Lower lobe of right lung (tissue), 2 donors: ENCODE measurements around the gene USPL1. TPM values are rescaled to one million over a fixed set of nuclear protein-coding genes. Genes with fewer than 3 reads are reported as not detected.

Experiments used
- ATAC-seq, 2 donors: fragments of 200-7000 bp; cut with Tn5 transposase; one replicate each; pipeline ENCODE4 v1.9.1; 2020 to 2022; ENCODE audit warnings: mild to moderate bottlenecking in 2 of 2, moderate library complexity in 2 of 2
- DNase-seq: peaks from one replicate; pipeline ENCODE4 v3.0.0-alpha.2; 2020
- H3K27ac ChIP-seq: fragments of 200-600 bp; one replicate; pipeline ENCODE4 v1.8.0; 2022
- H3K27me3 ChIP-seq: fragments of 200-600 bp; one replicate; pipeline ENCODE4 v1.8.0; 2022; ENCODE audit warnings: low read depth
- H3K36me3 ChIP-seq: fragments of 200-600 bp; one replicate; pipeline ENCODE4 v1.8.0; 2022; ENCODE audit warnings: mild to moderate bottlenecking
- H3K4me1 ChIP-seq: fragments of 200-600 bp; one replicate; pipeline ENCODE4 v1.8.0; 2022
- H3K4me3 ChIP-seq: fragments of 200-600 bp; one replicate; pipeline ENCODE4 v1.8.0; 2022; ENCODE audit warnings: mild to moderate bottlenecking
- H3K9me3 ChIP-seq: fragments of 200-600 bp; one replicate; pipeline ENCODE4 v1.8.0; 2022
- intact Hi-C: fragments of 100-400 bp; cut with DNase I; formaldehyde crosslinking; loops from one replicate; pipeline ENCODE4 v1.11.0; 2022
- total RNA-seq: library from RNA; stranded (reverse); fragmentation: NEBNext Ultra II Directional; extraction: Animal tissue kit (Norgen Biotek cat#: 25700); gene quantifications from one replicate; pipeline ENCODE4 v1.2.1, GENCODE V29; 2021
- TF ChIP-seq, protein P1 (sequence below): fragments of 200-600 bp; IDR thresholded peaks from one replicate; pipeline ENCODE4 v1.8.0; 2022; ENCODE audit warnings: antibody characterized with exemption, mild to moderate bottlenecking
- donor health status: DM: no; HTN: yes; CAD: no; lungs with severe emphysema.

USPL1 gene
- total RNA-seq, 1 donor from 2014 or later: 14.9 TPM

DNA sequence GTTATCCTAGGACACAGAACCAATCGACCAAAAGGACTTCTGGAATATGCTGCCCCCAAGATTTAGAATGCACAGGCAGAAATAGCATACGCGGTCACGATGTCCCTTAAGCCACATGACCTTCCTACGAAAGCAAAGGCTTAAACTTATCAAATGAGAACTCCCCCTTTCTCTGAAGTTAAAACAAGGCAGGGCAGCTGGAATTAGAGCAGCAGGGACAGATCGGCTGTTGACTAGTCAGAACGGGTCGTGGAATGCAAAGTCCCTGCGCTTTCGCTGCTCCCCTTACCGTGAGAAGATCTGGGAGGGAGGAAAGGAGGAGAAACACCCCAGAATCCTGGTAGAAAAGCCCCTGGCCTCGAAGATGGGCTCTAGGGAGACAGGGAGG is 799 bp upstream of the USPL1 start:
- TF ChIP-seq, protein P1, sequence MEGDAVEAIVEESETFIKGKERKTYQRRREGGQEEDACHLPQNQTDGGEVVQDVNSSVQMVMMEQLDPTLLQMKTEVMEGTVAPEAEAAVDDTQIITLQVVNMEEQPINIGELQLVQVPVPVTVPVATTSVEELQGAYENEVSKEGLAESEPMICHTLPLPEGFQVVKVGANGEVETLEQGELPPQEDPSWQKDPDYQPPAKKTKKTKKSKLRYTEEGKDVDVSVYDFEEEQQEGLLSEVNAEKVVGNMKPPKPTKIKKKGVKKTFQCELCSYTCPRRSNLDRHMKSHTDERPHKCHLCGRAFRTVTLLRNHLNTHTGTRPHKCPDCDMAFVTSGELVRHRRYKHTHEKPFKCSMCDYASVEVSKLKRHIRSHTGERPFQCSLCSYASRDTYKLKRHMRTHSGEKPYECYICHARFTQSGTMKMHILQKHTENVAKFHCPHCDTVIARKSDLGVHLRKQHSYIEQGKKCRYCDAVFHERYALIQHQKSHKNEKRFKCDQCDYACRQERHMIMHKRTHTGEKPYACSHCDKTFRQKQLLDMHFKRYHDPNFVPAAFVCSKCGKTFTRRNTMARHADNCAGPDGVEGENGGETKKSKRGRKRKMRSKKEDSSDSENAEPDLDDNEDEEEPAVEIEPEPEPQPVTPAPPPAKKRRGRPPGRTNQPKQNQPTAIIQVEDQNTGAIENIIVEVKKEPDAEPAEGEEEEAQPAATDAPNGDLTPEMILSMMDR: no peak
- Histone ChIP-seq H3K4me3 (peak overlapping the region; percentile 81), H3K9me3 (no peaks in the 10 kb centered on the region), H3K4me1 (peaks cover 36% of the 10 kb centered on the region), H3K27me3 (no peaks in the 10 kb centered on the region), H3K36me3 (peaks cover 2% of the 10 kb centered on the region), H3K27ac (peak overlapping the region; percentile 99)
- peak; percentile 78 to 82 for ATAC-seq
- peak; percentile 65 for DNase-seq
- intact Hi-C loops: no loop called here

DNA sequence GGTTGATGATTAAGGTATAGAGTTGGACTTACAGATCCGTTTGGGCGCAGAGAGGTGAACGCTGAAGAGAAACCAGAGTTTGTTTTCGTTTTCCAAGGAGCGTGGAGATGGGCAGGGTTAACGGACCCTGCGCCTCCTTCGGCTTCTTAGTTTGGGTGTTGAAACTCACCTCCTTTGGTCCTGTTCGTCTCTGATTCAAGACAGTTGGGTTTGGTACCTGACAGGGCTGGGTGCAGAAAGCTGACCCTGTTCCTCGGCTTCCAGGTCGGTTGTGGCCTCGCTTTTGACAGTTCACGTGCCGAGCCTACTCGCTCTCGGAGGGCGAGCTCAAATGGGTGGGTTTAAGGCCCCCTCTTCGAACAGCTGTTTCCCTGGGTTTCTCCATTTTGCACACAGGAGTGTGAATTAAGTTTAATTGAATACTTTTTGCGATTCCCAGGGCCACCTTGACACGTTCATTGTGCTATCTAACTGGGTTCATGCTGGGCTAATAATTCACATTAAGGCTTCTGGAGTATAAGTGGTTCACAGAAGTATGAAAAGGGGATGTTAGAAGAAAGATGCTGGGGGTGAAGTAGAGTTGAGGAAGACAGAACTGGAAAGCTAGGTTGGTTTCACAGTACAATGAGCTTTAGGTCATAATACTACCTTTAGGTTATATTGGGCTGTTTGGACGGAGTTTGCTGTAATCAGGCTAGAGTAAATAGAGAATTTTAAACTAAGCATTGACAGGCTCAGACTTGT is 638 bp downstream of the USPL1 start:
- no peaks in the 10 kb centered on the region for H3K9me3 ChIP-seq
- ATAC-seq: peak in 1 of 2 donors; percentile 0
- H3K4me1 ChIP-seq: peaks cover 36% of the 10 kb centered on the region
- H3K36me3 ChIP-seq: peaks cover 17% of the 10 kb centered on the region
- intact Hi-C loops: no loop called here
- TF ChIP-seq, protein P1: no peak
- H3K27ac ChIP-seq: peak overlapping the region; percentile 99
- H3K27me3 ChIP-seq: no peaks in the 10 kb centered on the region
- H3K4me3 ChIP-seq: peak overlapping the region; percentile 81
- DNase-seq: peak; percentile 51

DNA sequence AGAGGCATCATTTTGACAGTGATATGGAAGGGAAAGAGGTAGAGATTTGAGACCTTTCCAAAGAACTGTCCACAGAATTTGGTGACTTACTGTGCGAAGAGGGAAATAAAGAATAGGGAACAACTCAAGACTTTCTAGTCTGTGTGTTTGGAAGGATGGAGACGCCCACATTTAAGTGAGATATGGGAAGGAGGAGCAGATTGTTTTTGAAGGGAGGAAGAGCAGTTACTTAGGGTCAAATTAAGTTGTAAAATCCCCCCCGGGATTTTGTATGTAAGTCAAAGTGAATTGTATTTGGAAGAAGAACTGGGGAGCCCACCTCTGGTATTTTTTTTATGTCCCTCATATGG is 1.2 kb downstream of the USPL1 start:
- peaks cover 36% of the 10 kb centered on the region for H3K4me1 ChIP-seq
- ATAC-seq: no peak
- TF ChIP-seq, protein P1: no peak
- no peak for DNase-seq
- H3K36me3 ChIP-seq: peaks cover 22% of the 10 kb centered on the region
- peak overlapping the region; percentile 81 for H3K4me3 ChIP-seq
- intact Hi-C loops: no loop called here
- no peaks in the 10 kb centered on the region for H3K27me3 ChIP-seq
- peak overlapping the region; percentile 99 for H3K27ac ChIP-seq
- H3K9me3 ChIP-seq: no peaks in the 10 kb centered on the region

DNA sequence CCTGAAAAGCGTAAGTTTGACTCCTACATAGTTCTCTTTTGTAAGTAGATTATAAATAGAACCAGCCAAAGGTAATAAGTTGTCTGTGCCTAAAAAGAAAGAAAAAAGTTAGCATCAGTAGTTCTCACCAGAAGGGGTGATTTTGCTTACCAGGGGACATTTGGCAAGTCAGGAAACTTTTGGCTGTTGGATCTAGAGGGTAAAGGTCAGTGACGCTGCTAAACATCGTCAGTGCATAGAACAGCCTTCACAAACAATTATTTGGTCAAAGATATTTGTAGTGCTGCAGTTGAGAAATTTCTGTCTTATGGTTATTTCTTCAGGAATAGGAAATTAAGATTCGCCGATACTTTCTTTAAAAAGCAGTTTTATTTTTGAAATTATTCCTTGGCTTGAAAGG is 2.0 kb downstream of the USPL1 start:
- H3K9me3 ChIP-seq: no peaks in the 10 kb centered on the region
- H3K27ac ChIP-seq: no peak overlapping the region
- H3K36me3 ChIP-seq: peaks cover 30% of the 10 kb centered on the region
- TF ChIP-seq, protein P1: no peak
- H3K4me1 ChIP-seq: peaks cover 36% of the 10 kb centered on the region
- no peak for DNase-seq
- intact Hi-C loops: no loop called here
- no peak for ATAC-seq
- H3K4me3 ChIP-seq: peak overlapping the region; percentile 81
- H3K27me3 ChIP-seq: no peaks in the 10 kb centered on the region

DNA sequence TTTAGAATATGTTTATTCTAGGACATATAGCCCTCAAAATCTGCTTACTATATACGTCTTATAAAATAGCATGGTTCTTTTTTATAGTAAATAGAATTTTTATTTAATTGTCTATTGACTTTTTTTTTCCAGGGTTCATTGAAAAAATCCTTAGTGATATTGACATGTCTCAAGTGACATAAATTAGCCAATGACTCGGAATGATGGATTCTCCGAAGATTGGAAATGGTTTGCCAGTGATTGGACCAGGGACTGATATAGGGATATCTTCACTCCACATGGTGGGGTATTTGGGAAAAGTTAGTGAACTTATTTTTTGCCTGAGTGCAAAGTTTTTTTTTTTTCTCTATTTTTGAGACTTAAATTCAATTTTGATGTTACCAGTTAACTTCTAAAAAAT is 3.2 kb downstream of the USPL1 start:
- Histone ChIP-seq H3K27me3 (no peaks in the 10 kb centered on the region), H3K27ac (no peak overlapping the region), H3K4me3 (no peak overlapping the region), H3K4me1 (peaks cover 26% of the 10 kb centered on the region), H3K9me3 (no peaks in the 10 kb centered on the region), H3K36me3 (peaks cover 33% of the 10 kb centered on the region)
- TF ChIP-seq, protein P1: no peak
- no peak for DNase-seq
- no peak for ATAC-seq
- intact Hi-C loops: no loop called here
